ENCODE data around the gene SERPINF2.
"Not testable (repeated sequence)": the region's sequence is repeated elsewhere in the genome, so short reads cannot be mapped to it uniquely, and the experiment has no call there.

Gene SERPINF2

GRCh38 chr17:1736348-1737281 lies 6.1 kb upstream of the SERPINF2 start:
- no peak for DNase-seq

GRCh38 chr17:1737531-1738291 lies 5.0 kb upstream of the SERPINF2 start:
- no peak for DNase-seq

GRCh38 chr17:1741899-1742298 lies 772 bp upstream of the SERPINF2 start:
- not testable (repeated sequence) for DNase-seq

GRCh38 chr17:1743088-1743439 lies 393 bp downstream of the SERPINF2 start:
- no peak for DNase-seq

- no peak for DNase-seq
Observed at GRCh38 chr17:1744551-1745512, 2.2 kb downstream of the SERPINF2 start.

- no peak for DNase-seq
Observed at GRCh38 chr17:1745513-1746020, 2.9 kb downstream of the SERPINF2 start.

- no peak for DNase-seq
Observed at GRCh38 chr17:1746975-1747543, 4.4 kb downstream of the SERPINF2 start.

GRCh38 chr17:1750628-1751027 lies 8.0 kb downstream of the SERPINF2 start:
- no peak for DNase-seq

- DNase-seq, result no peak
Observed at GRCh38 chr17:1752425-1753262, 10.0 kb downstream of the SERPINF2 start.

- DNase-seq, result no peak
Observed at GRCh38 chr17:1753767-1754429, 11.2 kb downstream of the SERPINF2 start.

- DNase-seq, result no peak
Observed at GRCh38 chr17:1754430-1755112, 11.9 kb downstream of the SERPINF2 start.

GRCh38 chr17:1755252-1755826 lies 12.7 kb downstream of the SERPINF2 start:
- DNase-seq, result no peak

GRCh38 chr17:1755827-1756262 lies 13.2 kb downstream of the SERPINF2 start:
- DNase-seq, result no peak

GRCh38 chr17:1758807-1759206 lies 16.1 kb downstream of the SERPINF2 start:
- DNase-seq, result no peak

- no peak for DNase-seq
Observed at GRCh38 chr17:1759529-1759928, 16.9 kb downstream of the SERPINF2 start.

- DNase-seq, result no peak
Observed at GRCh38 chr17:1762233-1762900, 19.7 kb downstream of the SERPINF2 start.

- DNase-seq, result no peak
Observed at GRCh38 chr17:1762901-1763898, 20.5 kb downstream of the SERPINF2 start.

- no peak for DNase-seq
Observed at GRCh38 chr17:1764284-1764683, 21.6 kb downstream of the SERPINF2 start.

All from cortex of kidney (tissue), 1 donor.